G401 (cell line): ENCODE results near the gene TNFRSF17. TPM values are rescaled to one million over a fixed set of nuclear protein-coding genes. Genes with fewer than 3 reads are reported as not detected.
"Not testable (repeated sequence)": the region's sequence is repeated elsewhere in the genome, so short reads cannot be mapped to it uniquely, and the experiment has no call there.

Experiments used
- DNase-seq: peaks from one replicate; pipeline ENCODE4 v3.0.0-alpha.2; 2015; ENCODE audit warnings: low spot score
- in situ Hi-C: cut with HindIII; loops from 2 replicates; pipeline ENCODE4 v1.10.0; 2016; ENCODE audit warnings: low sequenced_read_pairs, mixed read lengths
- total RNA-seq: library from RNA; depleted of rRNA; stranded (reverse); fragments of >200 nt; shearing (Covaris generic); gene quantifications from 2 replicates; pipeline ENCODE4 v1.2.3, GENCODE V29; 2014

The TNFRSF17 gene
- total RNA-seq, 1 experiment from 2014 or later: not detected

- in situ Hi-C loops: no loop called here
- DNase-seq: no peak
Measured at GRCh38 chr16:11967195-11967911, 2.3 kb downstream of the TNFRSF17 start.

- no peak for DNase-seq
- in situ Hi-C loops: no loop called here
Measured at GRCh38 chr16:11968577-11968976, 3.6 kb downstream of the TNFRSF17 start.

GRCh38 chr16:11970292-11970691, 5.3 kb downstream of the TNFRSF17 start:
- in situ Hi-C loops: not testable (repeated sequence)

GRCh38 chr16:11972128-11972527, 7.1 kb downstream of the TNFRSF17 start:
- in situ Hi-C loops: no loop called here
- DNase-seq: no peak

More at GRCh38 chr16:11970292-11970691, 5.3 kb downstream of the TNFRSF17 start:
- DNase-seq: not testable (repeated sequence)

- in situ Hi-C loops: no loop called here
- DNase-seq: no peak
Measured at GRCh38 chr16:11973070-11973469, 8.1 kb downstream of the TNFRSF17 start.

GRCh38 chr16:11976850-11977375, 11.9 kb downstream of the TNFRSF17 start:
- DNase-seq: peak; percentile 29
- in situ Hi-C loops: no loop called here

- in situ Hi-C loops: no loop called here
- peak; percentile 58 for DNase-seq
Measured at GRCh38 chr16:11977376-11978041, 12.5 kb downstream of the TNFRSF17 start.

- no peak for DNase-seq
- in situ Hi-C loops: no loop called here
Measured at GRCh38 chr16:11978080-11978479, 13.1 kb downstream of the TNFRSF17 start.

- DNase-seq: no peak
- in situ Hi-C loops: no loop called here
Measured at GRCh38 chr16:11979013-11979672, 14.1 kb downstream of the TNFRSF17 start.

GRCh38 chr16:11980136-11980844, 15.3 kb downstream of the TNFRSF17 start:
- in situ Hi-C loops: no loop called here
- DNase-seq: no peak

GRCh38 chr16:11985250-11985649, 20.2 kb downstream of the TNFRSF17 start:
- in situ Hi-C loops: no loop called here
- no peak for DNase-seq

GRCh38 chr16:11986521-11987057, 21.6 kb downstream of the TNFRSF17 start:
- in situ Hi-C loops: no loop called here
- DNase-seq: no peak

- no peak for DNase-seq
- in situ Hi-C loops: no loop called here
Measured at GRCh38 chr16:11988258-11988978, 23.4 kb downstream of the TNFRSF17 start.

- DNase-seq: no peak
- in situ Hi-C loops: no loop called here
Measured at GRCh38 chr16:11990702-11991390, 25.8 kb downstream of the TNFRSF17 start.

- DNase-seq: no peak
- in situ Hi-C loops: no loop called here
Measured at GRCh38 chr16:11992008-11992584, 27.1 kb downstream of the TNFRSF17 start.

GRCh38 chr16:11992586-11993524, 27.8 kb downstream of the TNFRSF17 start:
- in situ Hi-C loops: no loop called here
- no peak for DNase-seq
